GM23338 (cell line): ENCODE measurements around the gene DECR2. TPM values are rescaled to one million over a fixed set of nuclear protein-coding genes. Genes with fewer than 3 reads are reported as not detected.

ENCODE experiments used
- ATAC-seq: fragments of 200-7000 bp; cut with Tn5 transposase; 3 replicates; pipeline ENCODE4 v1.9.1; 2020
- DNase-seq: peaks from one replicate; pipeline ENCODE4 v3.0.0-alpha.2; 2015; ENCODE audit warnings: low spot score
- H2AFZ ChIP-seq: fragments of 200-600 bp; sonication (generic); 2 replicates; pipeline ENCODE4 v1.8.0; 2016; ENCODE audit warnings: antibody characterized with exemption, mild to moderate bottlenecking, moderate library complexity
- H3F3A ChIP-seq: fragments of 200-600 bp; sonication (generic); replicated peaks from 2 replicates; pipeline ENCODE4 v1.8.0; 2017; ENCODE audit warnings: antibody characterized with exemption, mixed run types, low read depth
- H3K27ac ChIP-seq: fragments of 200-600 bp; sonication (generic); 2 replicates; pipeline ENCODE4 v1.6.1; 2016; ENCODE audit warnings: low read depth
- H3K27me3 ChIP-seq: fragments of 200-600 bp; sonication (generic); 2 replicates; pipeline ENCODE4 v1.8.0; 2016; ENCODE audit warnings: mild to moderate bottlenecking, mixed run types, moderate library complexity; ENCODE audit not compliant: insufficient read depth
- H3K36me3 ChIP-seq: fragments of 200-600 bp; sonication (generic); 2 replicates; pipeline ENCODE4 v1.8.0; 2016; ENCODE audit warnings: mild to moderate bottlenecking; ENCODE audit not compliant: insufficient read depth
- H3K4me1 ChIP-seq: fragments of 200-600 bp; sonication (generic); 2 replicates; pipeline ENCODE4 v1.8.0; 2016; ENCODE audit warnings: mild to moderate bottlenecking, moderate library complexity; ENCODE audit not compliant: insufficient read depth
- H3K4me2 ChIP-seq: fragments of 200-600 bp; sonication (generic); 2 replicates; pipeline ENCODE4 v1.7.1; 2017; ENCODE audit warnings: mixed run types
- H3K4me3 ChIP-seq: fragments of 200-600 bp; sonication (generic); 2 replicates; pipeline ENCODE4 v1.6.1; 2016; ENCODE audit warnings: mixed run types
- H3K79me2 ChIP-seq: fragments of 200-600 bp; sonication (generic); replicated peaks from 2 replicates; pipeline ENCODE4 v1.8.0; 2017; ENCODE audit warnings: mild to moderate bottlenecking; ENCODE audit not compliant: insufficient read depth
- H3K9me2 ChIP-seq: fragments of 200-600 bp; sonication (generic); 2 replicates; pipeline ENCODE4 v1.8.0; 2017; ENCODE audit not compliant: insufficient read depth
- H4K20me1 ChIP-seq: fragments of 200-600 bp; sonication (generic); replicated peaks from 2 replicates; pipeline ENCODE4 v1.8.0; 2017; ENCODE audit warnings: mild to moderate bottlenecking; ENCODE audit not compliant: insufficient read depth
- H3K27ac Mint-ChIP-seq: 2 replicates; pipeline ENCODE4 v1.8.0; 2020; ENCODE audit warnings: inconsistent platforms, mild to moderate bottlenecking, moderate library complexity, mixed read lengths
- H3K27me3 Mint-ChIP-seq: 3 replicates; pipeline ENCODE4 v1.8.0; 2022; ENCODE audit warnings: low read depth, mild to moderate bottlenecking, moderate library complexity, mixed read lengths, inconsistent platforms; ENCODE audit not compliant: insufficient read depth, poor library complexity
- H3K36me3 Mint-ChIP-seq: 3 replicates; pipeline ENCODE4 v1.8.0; 2021; ENCODE audit warnings: low read depth, mild to moderate bottlenecking, inconsistent platforms, moderate library complexity, mixed read lengths
- H3K4me1 Mint-ChIP-seq: 3 replicates; pipeline ENCODE4 v1.8.0; 2020; ENCODE audit warnings: mild to moderate bottlenecking, inconsistent platforms, mixed read lengths
- H3K4me3 Mint-ChIP-seq: 3 replicates; pipeline ENCODE4 v1.8.0; 2021; ENCODE audit warnings: moderate library complexity, mild to moderate bottlenecking, inconsistent platforms, mixed read lengths
- H3K9me3 Mint-ChIP-seq: 3 replicates; pipeline ENCODE4 v1.8.0; 2020; ENCODE audit warnings: moderate library complexity, mild to moderate bottlenecking, inconsistent platforms, mixed read lengths
- CREB1 ChIP-seq: fragments of 250-450 bp; sonication (Bioruptor Pico); IDR thresholded peaks from 2 replicates; pipeline ENCODE4 v1.5.0; 2020; ENCODE audit warnings: low read depth, mild to moderate bottlenecking, moderate library complexity
- EZH2 ChIP-seq: fragments of 200-600 bp; sonication (generic); IDR thresholded peaks from one replicate; pipeline ENCODE4 v1.8.0; 2017; ENCODE audit warnings: antibody characterized with exemption, mild to moderate bottlenecking, low read depth; ENCODE audit not compliant: unreplicated experiment
- EZH2phosphoT487 ChIP-seq: fragments of 200-600 bp; sonication (generic); IDR thresholded peaks from one replicate; pipeline ENCODE4 v1.8.1; 2018; ENCODE audit warnings: antibody characterized with exemption; ENCODE audit not compliant: unreplicated experiment
- JUNB ChIP-seq: IDR thresholded peaks from one replicate; pipeline ENCODE4 v1.6.1; 2016; ENCODE audit warnings: antibody characterized with exemption; ENCODE audit not compliant: unreplicated experiment
- NANOG ChIP-seq: IDR thresholded peaks from 2 replicates; pipeline ENCODE4 v1.6.1; 2016; ENCODE audit warnings: antibody characterized with exemption, borderline replicate concordance
- POLR2AphosphoS5 ChIP-seq: IDR thresholded peaks from 2 replicates; pipeline ENCODE4 v1.6.1; 2016; ENCODE audit warnings: antibody characterized with exemption, low read depth
- STAT1 ChIP-seq: IDR thresholded peaks from one replicate; pipeline ENCODE4 v1.6.1; 2016; ENCODE audit warnings: antibody characterized with exemption; ENCODE audit not compliant: unreplicated experiment
- ZNF114 ChIP-seq: fragments of 250-450 bp; sonication (Bioruptor Pico); IDR thresholded peaks from 2 replicates; pipeline ENCODE4 v1.5.0; 2020; ENCODE audit warnings: mild to moderate bottlenecking, moderate library complexity
- ZNF331 ChIP-seq: fragments of 250-450 bp; sonication (Bioruptor Pico); IDR thresholded peaks from 2 replicates; pipeline ENCODE4 v1.5.0; 2020; ENCODE audit warnings: low read depth, mild to moderate bottlenecking, moderate library complexity
- polyA plus RNA-seq: library from polyadenylated mRNA; unstranded; fragments of >200 nt; fragmentation: Nextera tagmentation; extraction: Ambion mirVana; gene quantifications from 2 replicates; pipeline ENCODE4 v1.2.1, GENCODE V29; 2016
- total RNA-seq: library from RNA; depleted of rRNA; stranded (reverse); fragments of >200 nt; shearing (Covaris generic); gene quantifications from 2 replicates; pipeline ENCODE4 v1.2.3, GENCODE V29; 2014
- TF ChIP-seq, protein P1 (sequence below): fragments of 250-450 bp; sonication (Bioruptor Pico); IDR thresholded peaks from 2 replicates; pipeline ENCODE4 v1.5.0; 2020; ENCODE audit warnings: mild to moderate bottlenecking, moderate library complexity
- TF ChIP-seq, protein P2 (sequence below): IDR thresholded peaks from one replicate; pipeline ENCODE4 v1.6.1; 2018; ENCODE audit warnings: antibody characterized with exemption; ENCODE audit not compliant: unreplicated experiment
- TF ChIP-seq, protein P3 (sequence below), 2 experiments: fragments of 200-600 bp in 1 of 2; sonication (generic) in 1 of 2; conservative IDR thresholded peaks; 2 replicates each; pipeline versions ENCODE4 v1.5.1 to v1.6.1; 2016 to 2017; ENCODE audit warnings: antibody characterized with exemption in 2 of 2, low read depth in 2 of 2, mild to moderate bottlenecking in 2 of 2, moderate library complexity in 1 of 2
- TF ChIP-seq, protein P4 (sequence below): IDR thresholded peaks from 2 replicates; pipeline ENCODE4 v1.6.1; 2016; ENCODE audit warnings: antibody characterized with exemption

DECR2 gene
- total and polyA plus RNA-seq, 2 experiments from 2014 or later = 20.3 to 26.9 TPM

DNA sequence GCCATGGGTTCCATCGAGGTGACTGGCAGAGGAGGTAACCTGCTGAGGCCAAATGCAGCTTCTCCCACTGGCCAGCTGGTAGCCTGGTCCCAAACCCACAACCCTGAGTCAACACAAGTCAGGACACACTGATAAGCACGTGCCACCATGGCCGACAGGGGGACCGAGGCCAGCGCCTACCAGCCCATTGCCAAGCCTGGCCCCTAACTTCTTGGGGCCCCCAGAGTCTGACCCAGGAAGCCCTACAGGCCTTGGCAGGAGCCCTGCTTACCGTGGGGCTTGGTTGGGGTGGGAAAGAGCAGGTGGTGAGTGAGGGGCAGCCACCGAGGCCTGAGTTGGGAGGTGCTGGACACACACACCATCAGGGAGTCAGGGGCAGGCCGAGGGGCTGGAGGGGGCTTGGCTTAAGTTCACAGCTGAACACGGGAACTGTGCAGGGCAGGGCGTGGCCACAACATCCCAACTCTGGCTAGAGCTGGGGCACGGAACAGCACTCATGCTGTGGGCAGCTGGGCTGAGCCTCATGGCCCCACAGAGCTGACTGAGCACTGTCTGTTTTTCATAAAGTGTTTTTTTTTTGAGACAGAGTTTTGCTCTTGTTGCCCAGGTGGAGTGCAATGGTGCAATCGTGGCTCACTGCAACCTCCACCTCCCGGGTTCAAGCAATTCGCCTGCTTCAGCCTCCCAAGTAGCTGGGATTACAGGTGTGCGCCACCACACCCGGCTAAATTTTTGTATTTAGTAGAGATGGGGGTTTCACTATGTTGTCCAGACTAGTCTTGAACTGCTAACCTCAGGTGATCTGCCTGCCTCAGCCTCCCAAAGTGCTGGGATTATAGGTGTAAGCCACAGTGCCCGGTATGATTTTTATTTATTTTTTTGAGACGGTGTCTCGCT, 36.8 kb upstream of the DECR2 start:
- Histone ChIP-seq H4K20me1 (no peaks in the 10 kb centered on the region; the same call in 1 of the 2 replicates), H2AFZ (no peak overlapping the region), H3K4me2 (no peak overlapping the region), H3K27me3 (no peaks in the 10 kb centered on the region), H3K4me1 (no peaks in the 10 kb centered on the region; the same call in 1 of the 2 replicates), H3K36me3 (0 out of 2 replicates have a peak, but pooled peaks cover 4% of the 10 kb centered on the region), H3K79me2 (no peaks in the 10 kb centered on the region; the same call in 1 of the 2 replicates), H3F3A (peaks cover 5% of the 10 kb centered on the region; the same call in 1 of the 2 replicates), H3K9me2 (no peaks in the 10 kb centered on the region), H3K4me3 (no peak overlapping the region), H3K27ac (no peak overlapping the region)
- no peak for DNase-seq
- TF ChIP-seq ZNF114 (CRISPR knock-in tag) (no peak), JUNB (no peak), EZH2phosphoT487 (no peak), NANOG (no peak), ZNF331 (CRISPR knock-in tag) (no peak), CREB1 (no peak), STAT1 (no peak), EZH2 (no peak), POLR2AphosphoS5 (no peak)
- TF ChIP-seq, protein P1, sequence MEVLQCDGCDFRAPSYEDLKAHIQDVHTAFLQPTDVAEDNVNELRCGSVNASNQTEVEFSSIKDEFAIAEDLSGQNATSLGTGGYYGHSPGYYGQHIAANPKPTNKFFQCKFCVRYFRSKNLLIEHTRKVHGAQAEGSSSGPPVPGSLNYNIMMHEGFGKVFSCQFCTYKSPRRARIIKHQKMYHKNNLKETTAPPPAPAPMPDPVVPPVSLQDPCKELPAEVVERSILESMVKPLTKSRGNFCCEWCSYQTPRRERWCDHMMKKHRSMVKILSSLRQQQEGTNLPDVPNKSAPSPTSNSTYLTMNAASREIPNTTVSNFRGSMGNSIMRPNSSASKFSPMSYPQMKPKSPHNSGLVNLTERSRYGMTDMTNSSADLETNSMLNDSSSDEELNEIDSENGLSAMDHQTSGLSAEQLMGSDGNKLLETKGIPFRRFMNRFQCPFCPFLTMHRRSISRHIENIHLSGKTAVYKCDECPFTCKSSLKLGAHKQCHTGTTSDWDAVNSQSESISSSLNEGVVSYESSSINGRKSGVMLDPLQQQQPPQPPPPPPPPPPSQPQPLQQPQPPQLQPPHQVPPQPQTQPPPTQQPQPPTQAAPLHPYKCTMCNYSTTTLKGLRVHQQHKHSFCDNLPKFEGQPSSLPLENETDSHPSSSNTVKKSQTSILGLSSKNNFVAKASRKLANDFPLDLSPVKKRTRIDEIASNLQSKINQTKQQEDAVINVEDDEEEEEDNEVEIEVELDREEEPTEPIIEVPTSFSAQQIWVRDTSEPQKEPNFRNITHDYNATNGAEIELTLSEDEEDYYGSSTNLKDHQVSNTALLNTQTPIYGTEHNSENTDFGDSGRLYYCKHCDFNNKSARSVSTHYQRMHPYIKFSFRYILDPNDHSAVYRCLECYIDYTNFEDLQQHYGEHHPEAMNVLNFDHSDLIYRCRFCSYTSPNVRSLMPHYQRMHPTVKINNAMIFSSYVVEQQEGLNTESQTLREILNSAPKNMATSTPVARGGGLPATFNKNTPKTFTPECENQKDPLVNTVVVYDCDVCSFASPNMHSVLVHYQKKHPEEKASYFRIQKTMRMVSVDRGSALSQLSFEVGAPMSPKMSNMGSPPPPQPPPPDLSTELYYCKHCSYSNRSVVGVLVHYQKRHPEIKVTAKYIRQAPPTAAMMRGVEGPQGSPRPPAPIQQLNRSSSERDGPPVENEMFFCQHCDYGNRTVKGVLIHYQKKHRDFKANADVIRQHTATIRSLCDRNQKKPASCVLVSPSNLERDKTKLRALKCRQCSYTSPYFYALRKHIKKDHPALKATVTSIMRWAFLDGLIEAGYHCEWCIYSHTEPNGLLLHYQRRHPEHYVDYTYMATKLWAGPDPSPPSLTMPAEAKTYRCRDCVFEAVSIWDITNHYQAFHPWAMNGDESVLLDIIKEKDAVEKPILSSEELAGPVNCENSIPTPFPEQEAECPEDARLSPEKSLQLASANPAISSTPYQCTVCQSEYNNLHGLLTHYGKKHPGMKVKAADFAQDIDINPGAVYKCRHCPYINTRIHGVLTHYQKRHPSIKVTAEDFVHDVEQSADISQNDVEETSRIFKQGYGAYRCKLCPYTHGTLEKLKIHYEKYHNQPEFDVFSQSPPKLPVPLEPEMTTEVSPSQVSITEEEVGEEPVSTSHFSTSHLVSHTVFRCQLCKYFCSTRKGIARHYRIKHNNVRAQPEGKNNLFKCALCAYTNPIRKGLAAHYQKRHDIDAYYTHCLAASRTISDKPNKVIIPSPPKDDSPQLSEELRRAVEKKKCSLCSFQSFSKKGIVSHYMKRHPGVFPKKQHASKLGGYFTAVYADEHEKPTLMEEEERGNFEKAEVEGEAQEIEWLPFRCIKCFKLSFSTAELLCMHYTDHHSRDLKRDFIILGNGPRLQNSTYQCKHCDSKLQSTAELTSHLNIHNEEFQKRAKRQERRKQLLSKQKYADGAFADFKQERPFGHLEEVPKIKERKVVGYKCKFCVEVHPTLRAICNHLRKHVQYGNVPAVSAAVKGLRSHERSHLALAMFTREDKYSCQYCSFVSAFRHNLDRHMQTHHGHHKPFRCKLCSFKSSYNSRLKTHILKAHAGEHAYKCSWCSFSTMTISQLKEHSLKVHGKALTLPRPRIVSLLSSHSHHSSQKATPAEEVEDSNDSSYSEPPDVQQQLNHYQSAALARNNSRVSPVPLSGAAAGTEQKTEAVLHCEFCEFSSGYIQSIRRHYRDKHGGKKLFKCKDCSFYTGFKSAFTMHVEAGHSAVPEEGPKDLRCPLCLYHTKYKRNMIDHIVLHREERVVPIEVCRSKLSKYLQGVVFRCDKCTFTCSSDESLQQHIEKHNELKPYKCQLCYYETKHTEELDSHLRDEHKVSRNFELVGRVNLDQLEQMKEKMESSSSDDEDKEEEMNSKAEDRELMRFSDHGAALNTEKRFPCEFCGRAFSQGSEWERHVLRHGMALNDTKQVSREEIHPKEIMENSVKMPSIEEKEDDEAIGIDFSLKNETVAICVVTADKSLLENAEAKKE (CRISPR knock-in tag) = no peak
- TF ChIP-seq, protein P2, sequence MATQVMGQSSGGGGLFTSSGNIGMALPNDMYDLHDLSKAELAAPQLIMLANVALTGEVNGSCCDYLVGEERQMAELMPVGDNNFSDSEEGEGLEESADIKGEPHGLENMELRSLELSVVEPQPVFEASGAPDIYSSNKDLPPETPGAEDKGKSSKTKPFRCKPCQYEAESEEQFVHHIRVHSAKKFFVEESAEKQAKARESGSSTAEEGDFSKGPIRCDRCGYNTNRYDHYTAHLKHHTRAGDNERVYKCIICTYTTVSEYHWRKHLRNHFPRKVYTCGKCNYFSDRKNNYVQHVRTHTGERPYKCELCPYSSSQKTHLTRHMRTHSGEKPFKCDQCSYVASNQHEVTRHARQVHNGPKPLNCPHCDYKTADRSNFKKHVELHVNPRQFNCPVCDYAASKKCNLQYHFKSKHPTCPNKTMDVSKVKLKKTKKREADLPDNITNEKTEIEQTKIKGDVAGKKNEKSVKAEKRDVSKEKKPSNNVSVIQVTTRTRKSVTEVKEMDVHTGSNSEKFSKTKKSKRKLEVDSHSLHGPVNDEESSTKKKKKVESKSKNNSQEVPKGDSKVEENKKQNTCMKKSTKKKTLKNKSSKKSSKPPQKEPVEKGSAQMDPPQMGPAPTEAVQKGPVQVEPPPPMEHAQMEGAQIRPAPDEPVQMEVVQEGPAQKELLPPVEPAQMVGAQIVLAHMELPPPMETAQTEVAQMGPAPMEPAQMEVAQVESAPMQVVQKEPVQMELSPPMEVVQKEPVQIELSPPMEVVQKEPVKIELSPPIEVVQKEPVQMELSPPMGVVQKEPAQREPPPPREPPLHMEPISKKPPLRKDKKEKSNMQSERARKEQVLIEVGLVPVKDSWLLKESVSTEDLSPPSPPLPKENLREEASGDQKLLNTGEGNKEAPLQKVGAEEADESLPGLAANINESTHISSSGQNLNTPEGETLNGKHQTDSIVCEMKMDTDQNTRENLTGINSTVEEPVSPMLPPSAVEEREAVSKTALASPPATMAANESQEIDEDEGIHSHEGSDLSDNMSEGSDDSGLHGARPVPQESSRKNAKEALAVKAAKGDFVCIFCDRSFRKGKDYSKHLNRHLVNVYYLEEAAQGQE = no peak
- TF ChIP-seq, protein P3, sequence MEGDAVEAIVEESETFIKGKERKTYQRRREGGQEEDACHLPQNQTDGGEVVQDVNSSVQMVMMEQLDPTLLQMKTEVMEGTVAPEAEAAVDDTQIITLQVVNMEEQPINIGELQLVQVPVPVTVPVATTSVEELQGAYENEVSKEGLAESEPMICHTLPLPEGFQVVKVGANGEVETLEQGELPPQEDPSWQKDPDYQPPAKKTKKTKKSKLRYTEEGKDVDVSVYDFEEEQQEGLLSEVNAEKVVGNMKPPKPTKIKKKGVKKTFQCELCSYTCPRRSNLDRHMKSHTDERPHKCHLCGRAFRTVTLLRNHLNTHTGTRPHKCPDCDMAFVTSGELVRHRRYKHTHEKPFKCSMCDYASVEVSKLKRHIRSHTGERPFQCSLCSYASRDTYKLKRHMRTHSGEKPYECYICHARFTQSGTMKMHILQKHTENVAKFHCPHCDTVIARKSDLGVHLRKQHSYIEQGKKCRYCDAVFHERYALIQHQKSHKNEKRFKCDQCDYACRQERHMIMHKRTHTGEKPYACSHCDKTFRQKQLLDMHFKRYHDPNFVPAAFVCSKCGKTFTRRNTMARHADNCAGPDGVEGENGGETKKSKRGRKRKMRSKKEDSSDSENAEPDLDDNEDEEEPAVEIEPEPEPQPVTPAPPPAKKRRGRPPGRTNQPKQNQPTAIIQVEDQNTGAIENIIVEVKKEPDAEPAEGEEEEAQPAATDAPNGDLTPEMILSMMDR (conservative IDR thresholded peaks at IDR 0.05; ENCODE audit: low read depth in 2 of 2) = no peak
- TF ChIP-seq, protein P4, sequence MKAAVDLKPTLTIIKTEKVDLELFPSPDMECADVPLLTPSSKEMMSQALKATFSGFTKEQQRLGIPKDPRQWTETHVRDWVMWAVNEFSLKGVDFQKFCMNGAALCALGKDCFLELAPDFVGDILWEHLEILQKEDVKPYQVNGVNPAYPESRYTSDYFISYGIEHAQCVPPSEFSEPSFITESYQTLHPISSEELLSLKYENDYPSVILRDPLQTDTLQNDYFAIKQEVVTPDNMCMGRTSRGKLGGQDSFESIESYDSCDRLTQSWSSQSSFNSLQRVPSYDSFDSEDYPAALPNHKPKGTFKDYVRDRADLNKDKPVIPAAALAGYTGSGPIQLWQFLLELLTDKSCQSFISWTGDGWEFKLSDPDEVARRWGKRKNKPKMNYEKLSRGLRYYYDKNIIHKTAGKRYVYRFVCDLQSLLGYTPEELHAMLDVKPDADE = no peak
- H3K36me3 Mint-ChIP-seq = peaks cover 11% of the 10 kb centered on the region
- H3K4me3 Mint-ChIP-seq = no peak overlapping the region
- peaks cover 25% of the 10 kb centered on the region for H3K27me3 Mint-ChIP-seq
- H3K27ac Mint-ChIP-seq = no peak overlapping the region
- peaks cover 4% of the 10 kb centered on the region; the same call in 1 of the 3 replicates for H3K4me1 Mint-ChIP-seq
- H3K9me3 Mint-ChIP-seq = no peaks in the 10 kb centered on the region
- no peak for ATAC-seq
